BJ (cell line): Measurements from ENCODE around the gene STK32C. TPM values are rescaled to one million over a fixed set of nuclear protein-coding genes. Genes with fewer than 3 reads are reported as not detected.

Experiments used
- CTCF ChIA-PET: fragments of 350-600 bp; formaldehyde crosslinking; extraction: SDS; loops from one replicate; lab custom pipeline; 2021; ENCODE audit warnings: antibody characterized with exemption, inconsistent platforms; lab: Yijun Ruan, JAX
- POLR2A ChIA-PET: fragments of 300-600 bp; sonication (Branson Sonifier 250); formaldehyde crosslinking; extraction: SDS; loops from one replicate; lab custom pipeline; 2021; ENCODE audit warnings: antibody characterized with exemption; lab: Charles Lee
- DNase-seq: peaks from one replicate; pipeline ENCODE4 v3.0.0-alpha.2; 2011; ENCODE audit warnings: low read depth
- H3K27me3 ChIP-seq: 2 replicates; pipeline ENCODE4 v1.6.0; 2011; ENCODE audit warnings: low read length; ENCODE audit not compliant: control insufficient read depth, insufficient read depth
- H3K36me3 ChIP-seq: 2 replicates; pipeline ENCODE4 v1.5.1; 2011; ENCODE audit warnings: low read length; ENCODE audit not compliant: control insufficient read depth, insufficient read depth
- H3K4me3 ChIP-seq: 2 replicates; pipeline ENCODE4 v1.5.1; 2011; ENCODE audit warnings: low read depth, mild to moderate bottlenecking, control low read depth, low read length
- CTCF ChIP-seq: IDR thresholded peaks from 2 replicates; pipeline ENCODE4 v1.5.1; 2011; ENCODE audit warnings: low read depth, mild to moderate bottlenecking, control low read depth, inconsistent platforms, low read length, moderate library complexity; ENCODE audit not compliant: insufficient read depth
- polyA plus RNA-seq: library from polyadenylated mRNA; depleted of rRNA; stranded (reverse); fragments of >200 nt; gene quantifications from 2 replicates; pipeline ENCODE4 v1.2.3, GENCODE V29; 2011

The STK32C gene
- polyA plus RNA-seq, 1 experiment, result 12.1 TPM

GRCh38 chr10:132279873-132280645 lies 27.7 kb downstream of the STK32C start:
- POLR2A ChIA-PET, result no interaction called here

DNA sequence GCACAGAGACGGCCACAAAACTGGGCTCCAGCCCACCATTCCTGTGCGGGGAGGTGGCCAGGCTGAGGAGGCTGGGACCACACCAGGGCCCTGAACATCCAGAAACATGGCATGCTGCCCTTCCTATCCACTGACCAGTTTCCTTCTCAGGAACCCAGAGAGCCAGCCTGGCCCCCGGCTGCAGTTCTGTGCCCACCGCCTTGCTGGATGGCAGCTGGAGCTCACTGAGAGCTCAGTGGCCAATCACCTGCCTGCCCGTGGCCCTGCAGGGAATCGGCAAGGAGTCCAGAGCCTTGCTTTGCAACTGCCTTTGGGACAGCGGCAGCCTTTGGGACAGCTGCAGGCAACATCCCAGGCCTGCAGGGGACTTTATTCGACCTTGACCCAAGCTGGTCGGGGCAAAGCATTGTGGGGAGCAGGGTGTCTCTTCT lies 30.4 kb downstream of the STK32C start:
- no peak overlapping the region for H3K4me3 ChIP-seq
- peaks cover 4% of the 10 kb centered on the region; the same call in 1 of the 2 replicates for H3K27me3 ChIP-seq
- no peak for TF ChIP-seq CTCF
- H3K36me3 ChIP-seq, result no peaks in the 10 kb centered on the region
- ChIA-PET CTCF (interaction anchor here (0.9 kb wide), 1 partner anchor 76 kb away, joined by 3 read pairs; no protein-coding TSS in a partner anchor), POLR2A (no interaction called here)
- no peak for DNase-seq

More at GRCh38 chr10:132279873-132280645, 27.7 kb downstream of the STK32C start:
- CTCF ChIA-PET, result no interaction called here
- Histone ChIP-seq H3K36me3 (no peaks in the 10 kb centered on the region), H3K27me3 (peaks cover 5% of the 10 kb centered on the region; the same call in 1 of the 2 replicates), H3K4me3 (no peak overlapping the region)
- no peak for DNase-seq
- TF ChIP-seq CTCF, result no peak

DNA sequence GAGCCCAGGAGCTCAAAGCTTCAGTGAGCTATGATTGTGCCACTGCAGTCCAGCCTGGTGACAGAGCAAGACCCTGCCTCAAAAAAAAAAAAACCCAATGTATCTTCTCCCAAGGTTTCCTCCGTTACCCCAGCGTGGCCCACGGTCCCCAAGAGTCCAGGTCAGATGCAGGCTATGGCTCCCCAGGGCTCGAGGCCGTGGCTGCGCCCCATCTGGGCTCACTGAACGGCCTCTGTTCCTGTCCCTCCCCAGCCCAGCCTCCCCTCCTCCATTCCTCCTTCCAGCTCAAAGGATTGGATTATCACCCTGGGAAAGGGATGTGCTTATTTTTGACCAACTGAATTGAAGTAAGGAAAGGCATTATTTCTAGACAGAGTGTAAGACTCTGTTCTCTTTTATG lies 31.0 kb downstream of the STK32C start:
- CTCF ChIA-PET, result interaction anchor here (0.9 kb wide), 1 partner anchor 77 kb away, joined by 3 read pairs; no protein-coding TSS in a partner anchor
- POLR2A ChIA-PET, result no interaction called here

DNA sequence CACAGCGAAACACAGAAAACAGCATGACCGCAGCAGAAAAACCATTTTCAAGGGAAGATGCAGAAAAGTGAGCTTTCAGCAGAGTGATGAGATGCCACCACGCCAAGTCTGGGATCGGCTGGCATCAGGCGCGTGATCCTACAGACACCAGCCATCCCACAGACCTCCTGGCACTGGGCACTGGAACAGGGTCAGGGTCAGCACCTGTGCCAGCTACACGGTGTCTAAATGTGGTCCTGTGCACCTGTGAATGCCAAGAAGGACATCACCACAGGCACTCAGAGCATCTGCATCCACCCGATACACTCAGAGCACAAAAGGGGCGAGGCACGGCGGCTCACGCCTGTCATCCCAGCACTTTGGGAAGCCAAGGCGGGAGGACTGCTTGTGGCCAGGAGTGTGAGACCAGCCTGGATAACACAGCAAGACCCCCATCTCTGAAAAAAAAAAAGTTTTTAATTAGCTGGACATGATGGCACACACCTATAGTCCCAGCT lies 31.5 kb downstream of the STK32C start:
- CTCF ChIA-PET, result no interaction called here
- H3K36me3 ChIP-seq, result no peaks in the 10 kb centered on the region

More for the DNA sequence above, 31.0 kb downstream of the STK32C start:
- no peaks in the 10 kb centered on the region for H3K36me3 ChIP-seq
- DNase-seq, result no peak
- no peak overlapping the region for H3K4me3 ChIP-seq
- no peak for TF ChIP-seq CTCF
- peaks cover 4% of the 10 kb centered on the region; the same call in 1 of the 2 replicates for H3K27me3 ChIP-seq

More for the DNA sequence above, 31.5 kb downstream of the STK32C start:
- H3K4me3 ChIP-seq, result no peak overlapping the region
- POLR2A ChIA-PET, result no interaction called here
- no peak for TF ChIP-seq CTCF
- peaks cover 4% of the 10 kb centered on the region; the same call in 1 of the 2 replicates for H3K27me3 ChIP-seq
- no peak for DNase-seq
